Mucosa of stomach (tissue), 1 donor: Measurements from ENCODE around the gene LZIC.
A peak's percentile ranks its signal among the peaks of the same experiment; 100 is the strongest.

Source experiments
- H3K27me3 ChIP-seq: one replicate; pipeline ENCODE4 v1.7.0; 2013; ENCODE audit warnings: mild to moderate bottlenecking, low read length; ENCODE audit not compliant: control insufficient read depth, insufficient read depth
- H3K36me3 ChIP-seq: one replicate; pipeline ENCODE4 v1.7.0; 2013; ENCODE audit warnings: low read length; ENCODE audit not compliant: control insufficient read depth, insufficient read depth
- H3K4me1 ChIP-seq: one replicate; pipeline ENCODE4 v1.7.0; 2013; ENCODE audit warnings: mild to moderate bottlenecking, low read length; ENCODE audit not compliant: control insufficient read depth, insufficient read depth
- H3K4me3 ChIP-seq: one replicate; pipeline ENCODE4 v1.7.0; 2013; ENCODE audit warnings: low read length
- H3K9ac ChIP-seq: one replicate; pipeline ENCODE4 v1.7.0; 2013; ENCODE audit warnings: mild to moderate bottlenecking, low read length, moderate library complexity
- H3K9me3 ChIP-seq: one replicate; pipeline ENCODE4 v1.7.0; 2013; ENCODE audit warnings: mild to moderate bottlenecking, low read length, moderate library complexity; ENCODE audit not compliant: control insufficient read depth
- donor health status: Pancreatic carcinoma.

The LZIC gene

GRCh38 chr1:9942939-9943788 lies at the start of gene LZIC, which contains the start of gene NMNAT1:
Gene LZIC, minus strand, starts transcription at chr1:9943391. Its CDS starts 6,772 bp downstream, at chr1:9936619.
Gene NMNAT1, plus strand, starts transcription at chr1:9943475. Its CDS starts 28,599 bp downstream, at chr1:9972074.
- Histone ChIP-seq H3K27me3 (no peaks in the 10 kb centered on the region), H3K36me3 (no peaks in the 10 kb centered on the region), H3K4me3 (peak within 1 kb of the TSS; percentile 99), H3K4me1 (no peaks in the 10 kb centered on the region), H3K9me3 (no peaks in the 10 kb centered on the region), H3K9ac (peak within 1 kb of the TSS; percentile 97)

- Histone ChIP-seq H3K9ac (no peak overlapping the region), H3K36me3 (no peaks in the 10 kb centered on the region), H3K4me3 (no peak overlapping the region), H3K27me3 (peaks cover 20% of the 10 kb centered on the region), H3K4me1 (no peaks in the 10 kb centered on the region), H3K9me3 (no peaks in the 10 kb centered on the region)
Measured at GRCh38 chr1:9992910-9993309, 49.7 kb upstream of the LZIC start.

DNA sequence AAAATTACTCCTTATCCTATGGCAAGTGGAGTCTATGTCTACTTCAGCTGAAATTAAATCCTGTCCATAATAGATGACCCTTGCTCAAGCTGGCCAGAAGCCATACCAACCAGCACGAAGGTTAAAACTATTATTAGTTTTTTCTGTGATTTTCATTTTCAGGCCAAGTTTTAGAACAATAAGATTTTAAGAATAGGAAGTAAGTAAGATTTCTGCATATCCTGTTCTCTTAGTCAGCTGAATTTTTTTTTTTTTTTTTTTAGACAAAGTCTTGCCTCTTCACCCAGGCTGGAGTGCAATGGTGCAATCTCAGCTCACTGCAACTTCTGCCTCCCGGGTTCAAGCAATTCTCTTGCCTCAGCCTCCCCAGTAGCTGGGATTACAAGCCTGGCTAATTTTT lies 47.8 kb upstream of the LZIC start:
- H3K4me3 ChIP-seq: no peak overlapping the region
- no peak overlapping the region for H3K9ac ChIP-seq
- no peaks in the 10 kb centered on the region for H3K9me3 ChIP-seq
- H3K4me1 ChIP-seq: no peaks in the 10 kb centered on the region
- peaks cover 3% of the 10 kb centered on the region for H3K27me3 ChIP-seq
- H3K36me3 ChIP-seq: no peaks in the 10 kb centered on the region

GRCh38 chr1:9989773-9990172 lies 46.6 kb upstream of the LZIC start:
- Histone ChIP-seq H3K4me3 (no peak overlapping the region), H3K36me3 (no peaks in the 10 kb centered on the region), H3K27me3 (no peaks in the 10 kb centered on the region), H3K9me3 (no peaks in the 10 kb centered on the region), H3K4me1 (no peaks in the 10 kb centered on the region), H3K9ac (no peak overlapping the region)

- Histone ChIP-seq H3K36me3 (peaks cover 5% of the 10 kb centered on the region), H3K27me3 (no peaks in the 10 kb centered on the region), H3K4me1 (no peaks in the 10 kb centered on the region), H3K9me3 (no peaks in the 10 kb centered on the region), H3K4me3 (no peak overlapping the region), H3K9ac (no peak overlapping the region)
Measured at GRCh38 chr1:9985001-9985400, 41.8 kb upstream of the LZIC start.

DNA sequence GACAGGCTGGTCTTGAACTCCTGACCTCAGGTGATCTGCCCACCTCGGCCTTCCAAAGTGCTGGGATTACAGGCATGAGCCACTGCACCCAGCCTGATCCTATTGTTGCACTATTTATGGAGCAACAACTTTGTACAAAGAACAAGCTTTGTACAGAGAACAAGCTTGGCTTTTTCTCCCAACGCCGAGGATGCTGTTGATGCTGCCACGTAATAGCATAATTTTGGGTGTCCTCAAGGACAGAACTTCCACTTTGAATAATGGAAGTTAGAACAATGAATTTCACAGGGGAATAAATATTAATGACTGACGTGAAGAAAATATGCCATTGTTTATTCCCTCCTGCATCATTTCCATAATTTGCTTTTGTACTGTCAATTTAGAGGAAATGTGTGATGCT lies 41.1 kb upstream of the LZIC start:
- Histone ChIP-seq H3K4me3 (no peak overlapping the region), H3K9ac (no peak overlapping the region), H3K9me3 (no peaks in the 10 kb centered on the region), H3K36me3 (peaks cover 5% of the 10 kb centered on the region), H3K4me1 (no peaks in the 10 kb centered on the region), H3K27me3 (no peaks in the 10 kb centered on the region)

GRCh38 chr1:9960706-9961562 lies 17.7 kb upstream of the LZIC start:
- no peaks in the 10 kb centered on the region for H3K4me1 ChIP-seq
- H3K36me3 ChIP-seq: no peaks in the 10 kb centered on the region
- H3K27me3 ChIP-seq: no peaks in the 10 kb centered on the region
- H3K4me3 ChIP-seq: no peak overlapping the region
- no peaks in the 10 kb centered on the region for H3K9me3 ChIP-seq
- H3K9ac ChIP-seq: no peak overlapping the region

DNA sequence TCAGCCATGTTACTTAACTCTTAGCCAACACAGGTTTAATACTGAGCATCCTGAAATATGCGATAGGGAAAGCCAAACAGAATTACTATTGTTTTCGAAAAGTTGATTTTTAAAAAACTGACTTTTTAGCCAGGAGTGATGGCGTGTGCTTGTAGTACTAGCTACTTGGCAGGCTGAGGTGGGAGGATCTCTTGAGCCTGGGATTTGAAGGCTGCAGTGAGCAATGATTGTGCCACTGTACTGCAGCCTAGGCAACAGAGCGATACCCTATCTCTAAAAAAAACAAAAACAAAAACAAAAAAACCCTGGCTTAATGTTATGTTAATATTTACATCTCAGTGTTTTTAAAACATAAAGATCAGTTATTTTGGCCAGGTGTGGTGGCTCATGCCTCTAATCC lies 16.8 kb upstream of the LZIC start:
- H3K4me3 ChIP-seq: no peak overlapping the region
- H3K9ac ChIP-seq: no peak overlapping the region
- H3K27me3 ChIP-seq: no peaks in the 10 kb centered on the region
- H3K4me1 ChIP-seq: no peaks in the 10 kb centered on the region
- H3K36me3 ChIP-seq: no peaks in the 10 kb centered on the region
- no peaks in the 10 kb centered on the region for H3K9me3 ChIP-seq

DNA sequence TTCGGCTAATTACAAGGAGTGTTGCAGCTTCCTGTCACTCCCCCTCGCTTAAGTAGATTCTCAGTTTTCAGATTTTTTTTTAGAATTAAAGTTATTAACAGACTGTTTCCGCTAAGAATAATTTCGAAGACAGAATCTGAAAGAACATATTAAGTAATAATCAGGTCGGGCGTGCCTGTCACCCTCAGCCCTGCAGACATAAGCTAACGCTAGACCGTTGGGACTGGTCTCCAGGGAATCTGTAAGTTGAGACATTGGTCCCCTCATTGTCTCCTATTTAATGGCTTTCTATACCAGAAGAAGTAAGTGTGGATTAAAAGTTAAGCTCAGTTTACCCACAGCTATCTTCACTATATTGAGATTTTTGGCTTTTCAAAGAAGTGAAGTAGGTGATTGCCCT lies 14.5 kb upstream of the LZIC start:
- Histone ChIP-seq H3K4me3 (no peak overlapping the region), H3K36me3 (no peaks in the 10 kb centered on the region), H3K27me3 (no peaks in the 10 kb centered on the region), H3K9ac (no peak overlapping the region), H3K9me3 (no peaks in the 10 kb centered on the region), H3K4me1 (no peaks in the 10 kb centered on the region)

- Histone ChIP-seq H3K4me3 (no peak overlapping the region), H3K36me3 (no peaks in the 10 kb centered on the region), H3K9ac (no peak overlapping the region), H3K9me3 (no peaks in the 10 kb centered on the region), H3K27me3 (no peaks in the 10 kb centered on the region), H3K4me1 (no peaks in the 10 kb centered on the region)
Measured at GRCh38 chr1:9946315-9946714, 3.1 kb upstream of the LZIC start.

DNA sequence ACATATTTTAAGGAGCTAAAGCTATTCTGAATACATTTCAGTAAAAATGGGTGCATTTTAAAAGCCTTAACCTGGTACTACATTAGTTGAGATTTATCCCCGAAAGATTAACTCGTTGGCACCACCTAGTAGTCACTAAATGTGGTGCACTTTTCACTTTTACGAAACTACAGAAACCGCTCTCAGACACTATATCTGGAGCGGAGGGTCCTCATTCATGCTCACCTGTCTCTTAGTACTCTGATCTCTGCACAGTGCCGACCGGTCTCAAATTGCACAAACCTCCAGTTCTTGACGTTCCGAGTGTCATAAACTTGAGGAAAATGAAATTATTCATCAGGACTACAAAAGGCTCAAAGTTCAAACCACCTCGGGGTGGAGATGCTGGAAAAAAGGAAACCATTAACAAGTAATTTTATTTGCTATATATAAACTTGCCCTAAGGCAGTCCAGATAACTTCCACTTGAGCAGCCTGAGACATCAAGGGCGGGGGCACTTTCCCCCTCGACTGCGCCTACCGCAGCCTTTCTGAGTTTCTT lies 722 bp downstream of the LZIC start:
- Histone ChIP-seq H3K9ac (peak overlapping the region; percentile 97), H3K9me3 (no peaks in the 10 kb centered on the region), H3K36me3 (no peaks in the 10 kb centered on the region), H3K27me3 (no peaks in the 10 kb centered on the region), H3K4me3 (peak overlapping the region; percentile 99), H3K4me1 (no peaks in the 10 kb centered on the region)
